ENCODE measurements around the gene CNOT1.

The CNOT1 gene

GRCh38 chr16:58507963-58508670 is 121.5 kb downstream of the CNOT1 start:
- H3K36me3 ChIP-seq (ENCODE audit: insufficient read depth, low read length): peaks cover 4% of the 10 kb centered on the region; the same call in 1 of the 2 replicates
- H3K9me3 ChIP-seq (ENCODE audit: insufficient read depth, low read depth, low read length): no peaks in the 10 kb centered on the region
- no peak overlapping the region for H3K9ac ChIP-seq (ENCODE audit: low read depth, low read length)
- H3K27me3 ChIP-seq (ENCODE audit: insufficient read depth, low read length): 0 out of 2 replicates have a peak, but pooled peaks cover 4% of the 10 kb centered on the region
- H3K27ac ChIP-seq (ENCODE audit: low read depth, low read length): no peak overlapping the region
- 92% methylated on average over 14 of the region's 14 CpGs for WGBS
- H3K4me3 ChIP-seq (ENCODE audit: low read length): no peak overlapping the region
- H3K4me1 ChIP-seq (ENCODE audit: insufficient read depth, low read length): no peaks in the 10 kb centered on the region

GRCh38 chr16:58507195-58507962 is 122.2 kb downstream of the CNOT1 start:
- 0 out of 2 replicates have a peak, but pooled peaks cover 8% of the 10 kb centered on the region for H3K27me3 ChIP-seq (ENCODE audit: insufficient read depth, low read length)
- H3K9me3 ChIP-seq (ENCODE audit: insufficient read depth, low read depth, low read length): no peaks in the 10 kb centered on the region
- no peak overlapping the region for H3K27ac ChIP-seq (ENCODE audit: low read depth, low read length)
- no peak overlapping the region for H3K4me3 ChIP-seq (ENCODE audit: low read length)
- H3K9ac ChIP-seq (ENCODE audit: low read depth, low read length): no peak overlapping the region
- WGBS: 78% methylated on average over 15 of the region's 15 CpGs
- H3K4me1 ChIP-seq (ENCODE audit: insufficient read depth, low read length): no peaks in the 10 kb centered on the region
- H3K36me3 ChIP-seq (ENCODE audit: insufficient read depth, low read length): peaks cover 4% of the 10 kb centered on the region; the same call in 1 of the 2 replicates

DNA sequence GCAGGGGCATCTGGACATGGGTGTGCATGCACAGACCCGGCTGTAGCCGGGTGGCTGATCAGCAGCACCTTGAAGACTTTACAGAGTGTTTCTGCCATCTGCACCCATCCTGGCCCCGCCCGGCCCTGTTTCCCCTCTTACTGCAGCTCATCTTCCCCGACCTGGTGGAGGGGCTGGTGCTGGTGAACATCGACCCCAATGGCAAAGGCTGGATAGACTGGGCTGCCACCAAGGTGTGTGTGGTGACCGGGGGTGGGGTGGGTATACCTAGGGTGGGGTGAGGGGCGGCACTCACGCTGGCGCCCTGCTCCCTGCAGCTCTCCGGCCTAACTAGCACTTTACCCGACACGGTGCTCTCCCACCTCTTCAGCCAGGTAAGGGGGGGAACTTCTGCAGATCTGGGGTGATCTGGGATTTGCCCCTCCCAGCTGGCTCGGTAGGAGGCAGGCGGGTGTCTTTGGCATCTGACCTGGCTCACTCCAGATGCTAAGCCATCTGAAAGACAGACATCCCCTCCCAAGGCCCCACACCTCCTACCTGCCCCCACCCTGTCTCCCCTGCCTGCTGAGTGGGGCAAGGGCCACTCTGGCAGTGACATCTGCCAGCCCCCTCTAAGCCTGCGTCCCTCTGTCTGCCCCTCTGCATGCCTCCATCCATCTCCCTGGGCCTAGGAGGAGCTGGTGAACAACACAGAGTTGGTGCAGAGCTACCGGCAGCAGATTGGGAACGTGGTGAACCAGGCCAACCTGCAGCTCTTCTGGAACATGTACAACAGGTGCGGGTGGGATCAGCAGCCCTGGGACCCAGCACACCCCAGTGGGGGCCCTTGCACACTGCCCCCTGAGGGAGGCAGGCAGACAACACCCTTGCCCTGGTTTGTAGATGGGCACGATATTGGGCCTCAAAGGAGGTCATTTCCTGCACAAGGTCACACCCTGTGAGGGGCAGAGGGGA is 123.1 kb downstream of the CNOT1 start:
- H3K9me3 ChIP-seq (ENCODE audit: insufficient read depth, low read depth, low read length): no peaks in the 10 kb centered on the region
- no peak overlapping the region for H3K4me3 ChIP-seq (ENCODE audit: low read length)
- no peak overlapping the region for H3K27ac ChIP-seq (ENCODE audit: low read depth, low read length)
- WGBS: 91% methylated on average over 20 of the region's 20 CpGs
- H3K9ac ChIP-seq (ENCODE audit: low read depth, low read length): no peak overlapping the region
- H3K27me3 ChIP-seq (ENCODE audit: insufficient read depth, low read length): peaks cover 11% of the 10 kb centered on the region; the same call in 1 of the 2 replicates
- no peaks in the 10 kb centered on the region for H3K4me1 ChIP-seq (ENCODE audit: insufficient read depth, low read length)
- H3K36me3 ChIP-seq (ENCODE audit: insufficient read depth, low read length): peaks cover 4% of the 10 kb centered on the region; the same call in 1 of the 2 replicates

DNA sequence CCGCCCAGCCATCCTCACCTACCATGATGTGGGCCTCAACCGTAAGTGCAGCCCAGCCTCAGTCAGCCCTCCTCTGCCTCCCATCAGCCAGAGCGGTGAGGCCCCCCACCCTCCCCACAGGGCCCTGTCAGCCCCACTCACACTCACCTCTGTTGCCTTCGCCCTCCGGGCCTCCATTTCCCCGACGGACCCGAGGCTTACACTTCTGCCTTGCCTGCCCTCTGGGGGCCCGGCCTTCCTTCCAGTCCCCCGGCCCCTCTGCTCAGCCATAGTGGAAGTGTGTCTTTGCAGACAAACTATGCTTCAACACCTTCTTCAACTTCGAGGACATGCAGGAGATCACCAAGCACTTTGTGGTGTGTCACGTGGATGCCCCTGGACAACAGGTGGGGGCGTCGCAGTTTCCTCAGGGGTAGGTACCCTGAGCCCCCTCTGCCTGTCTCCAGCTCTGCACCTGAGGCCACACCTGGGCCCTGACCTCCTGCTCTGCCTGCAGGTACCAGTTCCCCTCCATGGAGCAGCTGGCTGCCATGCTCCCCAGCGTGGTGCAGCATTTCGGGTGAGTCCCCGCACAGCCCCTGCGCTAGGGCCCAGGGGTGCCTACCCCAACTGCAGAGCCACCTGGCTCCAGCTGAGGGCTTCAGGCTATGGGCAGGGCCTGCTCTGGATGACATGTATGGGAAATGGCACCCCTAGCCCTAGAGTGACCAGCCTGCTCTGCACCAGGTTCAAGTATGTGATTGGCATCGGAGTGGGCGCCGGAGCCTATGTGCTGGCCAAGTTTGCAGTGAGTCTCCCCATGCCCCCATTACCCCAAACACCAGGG is 125.5 kb downstream of the CNOT1 start:
- no peak overlapping the region for H3K27ac ChIP-seq (ENCODE audit: low read depth, low read length)
- no peaks in the 10 kb centered on the region for H3K9me3 ChIP-seq (ENCODE audit: insufficient read depth, low read depth, low read length)
- H3K27me3 ChIP-seq (ENCODE audit: insufficient read depth, low read length): peaks cover 11% of the 10 kb centered on the region; the same call in 1 of the 2 replicates
- no peak overlapping the region for H3K4me3 ChIP-seq (ENCODE audit: low read length)
- peaks cover 3% of the 10 kb centered on the region; the same call in 1 of the 2 replicates for H3K4me1 ChIP-seq (ENCODE audit: insufficient read depth, low read length)
- no peaks in the 10 kb centered on the region for H3K36me3 ChIP-seq (ENCODE audit: insufficient read depth, low read length)
- 92% methylated on average over 21 of the region's 21 CpGs for WGBS
- no peak overlapping the region for H3K9ac ChIP-seq (ENCODE audit: low read depth, low read length)

- Histone ChIP-seq H3K4me3 (ENCODE audit: low read length) (no peak overlapping the region), H3K9me3 (ENCODE audit: insufficient read depth, low read depth, low read length) (no peaks in the 10 kb centered on the region), H3K36me3 (ENCODE audit: insufficient read depth, low read length) (no peaks in the 10 kb centered on the region), H3K4me1 (ENCODE audit: insufficient read depth, low read length) (peaks cover 3% of the 10 kb centered on the region; the same call in 1 of the 2 replicates), H3K27me3 (ENCODE audit: insufficient read depth, low read length) (peaks cover 11% of the 10 kb centered on the region; the same call in 1 of the 2 replicates), H3K9ac (ENCODE audit: low read depth, low read length) (no peak overlapping the region), H3K27ac (ENCODE audit: low read depth, low read length) (no peak overlapping the region)
- 91% methylated on average over 14 of the region's 14 CpGs for WGBS
Measured at GRCh38 chr16:58503166-58503862, 126.3 kb downstream of the CNOT1 start.

GRCh38 chr16:58502217-58502921 is 127.3 kb downstream of the CNOT1 start:
- H3K36me3 ChIP-seq (ENCODE audit: insufficient read depth, low read length): no peaks in the 10 kb centered on the region
- peaks cover 11% of the 10 kb centered on the region; the same call in 1 of the 2 replicates for H3K27me3 ChIP-seq (ENCODE audit: insufficient read depth, low read length)
- 81% methylated on average over 8 of the region's 8 CpGs for WGBS
- no peak overlapping the region for H3K27ac ChIP-seq (ENCODE audit: low read depth, low read length)
- no peak overlapping the region for H3K9ac ChIP-seq (ENCODE audit: low read depth, low read length)
- H3K4me3 ChIP-seq (ENCODE audit: low read length): no peak overlapping the region
- H3K4me1 ChIP-seq (ENCODE audit: insufficient read depth, low read length): peaks cover 3% of the 10 kb centered on the region; the same call in 1 of the 2 replicates
- H3K9me3 ChIP-seq (ENCODE audit: insufficient read depth, low read depth, low read length): no peaks in the 10 kb centered on the region

DNA sequence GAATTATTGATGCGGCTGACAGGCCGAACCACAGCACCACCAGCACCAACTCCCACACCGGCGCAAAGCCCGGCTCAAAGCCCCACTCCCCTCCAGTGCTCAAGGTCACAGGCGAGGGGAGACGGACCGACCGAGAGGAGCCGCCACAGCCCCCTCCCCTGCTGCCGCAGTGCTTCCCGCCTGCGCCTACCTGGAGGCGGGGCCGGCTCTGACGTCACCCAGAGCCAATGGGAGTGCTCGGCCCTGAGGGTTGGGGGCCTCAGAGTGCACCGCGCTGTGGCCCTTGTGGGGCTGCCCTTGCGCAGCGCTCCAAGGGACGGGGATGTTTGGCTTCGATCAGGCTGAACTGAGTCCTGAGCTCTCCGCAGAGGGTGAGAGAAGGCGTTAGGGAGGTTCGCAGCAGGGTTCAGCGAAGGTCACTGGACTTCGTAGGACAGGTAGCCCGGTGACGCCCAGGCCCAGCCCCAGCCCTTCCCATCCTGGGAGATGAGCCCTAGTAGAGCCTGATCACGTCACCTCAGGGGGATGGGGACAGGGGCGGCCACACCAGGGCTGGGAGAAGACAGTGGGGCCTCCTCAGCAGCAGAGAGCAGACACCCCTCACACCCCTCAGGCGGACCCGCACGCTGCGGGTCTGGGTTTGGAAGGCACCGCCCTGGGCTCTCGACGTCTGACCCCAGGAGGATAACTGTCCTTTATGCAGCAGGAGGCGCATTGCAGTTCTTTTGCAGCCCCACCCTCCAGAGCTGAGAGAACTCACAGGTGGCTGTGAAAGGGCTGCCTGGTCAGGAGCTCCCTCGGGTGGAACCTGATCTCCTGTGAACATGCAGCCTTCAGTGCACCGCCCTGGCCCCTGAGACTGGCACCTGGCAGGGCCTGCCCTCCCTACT is 128.1 kb downstream of the CNOT1 start:
- peak overlapping the region; percentile 58 for H3K4me3 ChIP-seq (ENCODE audit: low read length)
- no peaks in the 10 kb centered on the region for H3K9me3 ChIP-seq (ENCODE audit: insufficient read depth, low read depth, low read length)
- peak overlapping the region; percentile 38; the same call in 1 of the 2 replicates for H3K27ac ChIP-seq (ENCODE audit: low read depth, low read length)
- peak overlapping the region; percentile 14 for H3K9ac ChIP-seq (ENCODE audit: low read depth, low read length)
- peaks cover 3% of the 10 kb centered on the region; the same call in 1 of the 2 replicates for H3K4me1 ChIP-seq (ENCODE audit: insufficient read depth, low read length)
- H3K36me3 ChIP-seq (ENCODE audit: insufficient read depth, low read length): no peaks in the 10 kb centered on the region
- WGBS: 8% methylated on average over 42 of the region's 42 CpGs
- H3K27me3 ChIP-seq (ENCODE audit: insufficient read depth, low read length): peaks cover 11% of the 10 kb centered on the region; the same call in 1 of the 2 replicates

DNA sequence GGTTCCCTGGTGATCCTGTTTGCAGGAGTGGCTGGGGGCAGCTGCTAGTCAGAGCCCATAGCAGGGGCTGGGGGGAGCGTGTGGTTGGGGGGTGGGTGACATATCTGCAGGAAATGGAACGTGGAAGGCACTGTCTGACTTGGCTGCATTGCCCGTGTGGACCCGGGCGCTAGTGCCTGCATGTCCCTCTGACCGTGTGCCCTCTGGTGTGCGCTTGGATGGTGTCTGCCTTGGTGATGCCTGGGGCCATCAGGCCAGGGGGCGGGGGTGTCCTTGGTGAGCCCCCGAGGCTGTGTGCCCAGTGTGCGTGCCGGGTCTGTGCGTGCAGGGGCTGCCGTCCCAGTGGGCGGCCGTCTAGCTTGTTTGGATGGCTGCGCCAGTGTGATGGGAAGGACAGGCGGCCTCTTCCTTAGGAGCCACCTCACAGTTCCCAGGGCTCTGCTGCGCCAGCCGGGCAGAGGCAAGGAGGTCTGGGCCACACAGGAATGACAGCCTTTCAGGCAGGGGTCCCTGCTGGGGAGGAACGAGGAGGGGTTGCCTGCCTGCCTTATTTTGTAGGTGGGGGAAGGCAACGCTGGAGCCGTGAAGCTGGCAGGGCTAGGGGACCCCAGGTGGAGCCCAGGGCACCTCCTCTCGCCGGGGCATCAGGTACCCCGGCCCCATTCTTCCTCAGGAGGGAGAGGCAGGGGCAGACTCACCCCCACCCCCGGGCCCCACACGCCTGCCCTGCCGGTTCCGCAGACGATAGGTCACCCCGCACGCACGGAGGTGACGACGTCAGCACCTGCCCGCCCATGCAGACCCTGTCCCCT is 129.0 kb downstream of the CNOT1 start:
- no peak overlapping the region for H3K9ac ChIP-seq (ENCODE audit: low read depth, low read length)
- no peaks in the 10 kb centered on the region for H3K9me3 ChIP-seq (ENCODE audit: insufficient read depth, low read depth, low read length)
- no peaks in the 10 kb centered on the region for H3K36me3 ChIP-seq (ENCODE audit: insufficient read depth, low read length)
- peaks cover 11% of the 10 kb centered on the region; the same call in 1 of the 2 replicates for H3K27me3 ChIP-seq (ENCODE audit: insufficient read depth, low read length)
- 2% methylated on average over 36 of the region's 36 CpGs for WGBS
- H3K4me3 ChIP-seq (ENCODE audit: low read length): peak overlapping the region; percentile 58
- peaks cover 11% of the 10 kb centered on the region; the same call in 1 of the 2 replicates for H3K4me1 ChIP-seq (ENCODE audit: insufficient read depth, low read length)
- no peak overlapping the region for H3K27ac ChIP-seq (ENCODE audit: low read depth, low read length)
